Spleen (tissue), 7 donors: Measurements from ENCODE around the gene GGNBP2.
A peak's percentile ranks its signal among the peaks of the same experiment; 100 is the strongest.

Source experiments
- CTCF ChIP-seq, 11 experiments: fragments of 200-600 bp in 7 of 11; fragments of 450-650 bp in 4 of 11; sonication (generic) in 4 of 11; IDR thresholded peaks in 8 of 11; conservative IDR thresholded peaks in 3 of 11; 1 replicate in 7 of 11; 2 replicates in 4 of 11; pipeline versions ENCODE4 v1.4.0 to v1.8.0; 2016 to 2021; ENCODE audit warnings: antibody characterized with exemption in 11 of 11, inconsistent platforms in 4 of 11, mild to moderate bottlenecking in 1 of 11
- POLR2AphosphoS5 ChIP-seq, 3 donors: sonication (generic); formaldehyde crosslinking; IDR thresholded peaks; one replicate each; pipeline ENCODE4 v1.5.1; 2017; ENCODE audit warnings: antibody characterized with exemption in 3 of 3
- donor health status: DM: no; HTN: no; CAD: no; lungs with moderate emphysema.
- donor health status: DM: no; HTN: no; CAD: no.
- donor health status: DM: no; HTN: no; CAD: no.

- peak in 1 of 3 donors; percentile 68 for TF ChIP-seq POLR2AphosphoS5 (IDR thresholded peaks at IDR 0.05)
- no peak for TF ChIP-seq CTCF (IDR thresholded peaks at IDR 0.05 in 8 of 11, conservative IDR thresholded peaks at IDR 0.05 in 3 of 11)
Measured at GRCh38 chr17:36575028-36575427, 30.3 kb downstream of the GGNBP2 start.
